WERI-Rb-1 (cell line): ENCODE results near the gene SPDYE2B.
"Not testable (repeated sequence)": the region's sequence is repeated elsewhere in the genome, so short reads cannot be mapped to it uniquely, and the experiment has no call there.

ENCODE experiments used
- DNase-seq: peaks from one replicate; pipeline ENCODE4 v3.0.0-alpha.2; 2020
- H3K27ac ChIP-seq: fragments of 250-450 bp; sonication (Bioruptor Pico); 2 replicates; pipeline ENCODE4 v1.5.1; 2020; ENCODE audit warnings: mild to moderate bottlenecking, moderate library complexity
- H3K27me3 ChIP-seq: fragments of 250-450 bp; sonication (Bioruptor Pico); 2 replicates; pipeline ENCODE4 v1.5.1; 2021; ENCODE audit warnings: mild to moderate bottlenecking, low read depth, moderate library complexity; ENCODE audit not compliant: insufficient read depth, severe bottlenecking
- H3K36me3 ChIP-seq: fragments of 250-450 bp; sonication (Bioruptor Pico); 2 replicates; pipeline ENCODE4 v1.5.1; 2020; ENCODE audit warnings: mild to moderate bottlenecking, moderate library complexity
- H3K4me3 ChIP-seq: 2 replicates; pipeline ENCODE4 v1.5.1; 2011; ENCODE audit warnings: low read depth, mild to moderate bottlenecking, control low read depth, low read length
- H3K9me3 ChIP-seq: fragments of 250-450 bp; sonication (Bioruptor Pico); 2 replicates; pipeline ENCODE4 v1.5.1; 2021; ENCODE audit warnings: mild to moderate bottlenecking, moderate library complexity; ENCODE audit not compliant: severe bottlenecking

Gene SPDYE2B

GRCh38 chr7:102697642-102698512 lies 47.8 kb downstream of the SPDYE2B start:
- not testable (repeated sequence) for H3K27ac ChIP-seq, H3K4me3 ChIP-seq, DNase-seq, H3K36me3 ChIP-seq, H3K27me3 ChIP-seq, H3K9me3 ChIP-seq

- not testable (repeated sequence) for H3K9me3 ChIP-seq, DNase-seq, H3K36me3 ChIP-seq, H3K4me3 ChIP-seq, H3K27me3 ChIP-seq, H3K27ac ChIP-seq
Measured at GRCh38 chr7:102698962-102699750, 49.0 kb downstream of the SPDYE2B start.
